ENCODE data around the gene PMM2.
A peak's percentile ranks its signal among the peaks of the same experiment; 100 is the strongest.

Gene PMM2

GRCh38 chr16:8828541-8829165, 31.0 kb downstream of the PMM2 start:
- Histone ChIP-seq H3K4me3 (ENCODE audit: low read depth, low read length, poor library complexity, severe bottlenecking) (no peak overlapping the region), H3K9ac (ENCODE audit: low read length) (no peak overlapping the region), H3K9me3 (ENCODE audit: low read length) (no peaks in the 10 kb centered on the region; the same call in none of the 2 replicates), H3K79me2 (ENCODE audit: insufficient read depth, low read length) (no peaks in the 10 kb centered on the region), H4K20me1 (ENCODE audit: insufficient read depth, low read length) (no peaks in the 10 kb centered on the region), H2AFZ (ENCODE audit: low read length) (no peak overlapping the region), H3K4me2 (ENCODE audit: low read length) (no peak overlapping the region), H3K36me3 (ENCODE audit: insufficient read depth, low read length) (peaks cover 71% of the 10 kb centered on the region), H3K4me1 (ENCODE audit: insufficient read depth, low read length, severe bottlenecking) (peaks cover 17% of the 10 kb centered on the region), H3K27me3 (ENCODE audit: insufficient read depth, low read length) (no peaks in the 10 kb centered on the region), H3K9me2 (ENCODE audit: low read depth, low read length) (no peaks in the 10 kb centered on the region), H3K27ac (ENCODE audit: low read depth, low read length, poor library complexity, severe bottlenecking) (no peak overlapping the region), H3F3A (ENCODE audit: insufficient read depth, low read length) (no peaks in the 10 kb centered on the region)
- TF ChIP-seq EZH2 (IDR thresholded peaks at IDR 0.05; ENCODE audit: borderline replicate concordance, low read length), result no peak
- no peak for TF ChIP-seq CTCF (IDR thresholded peaks at IDR 0.05; ENCODE audit: low read length)

DNA sequence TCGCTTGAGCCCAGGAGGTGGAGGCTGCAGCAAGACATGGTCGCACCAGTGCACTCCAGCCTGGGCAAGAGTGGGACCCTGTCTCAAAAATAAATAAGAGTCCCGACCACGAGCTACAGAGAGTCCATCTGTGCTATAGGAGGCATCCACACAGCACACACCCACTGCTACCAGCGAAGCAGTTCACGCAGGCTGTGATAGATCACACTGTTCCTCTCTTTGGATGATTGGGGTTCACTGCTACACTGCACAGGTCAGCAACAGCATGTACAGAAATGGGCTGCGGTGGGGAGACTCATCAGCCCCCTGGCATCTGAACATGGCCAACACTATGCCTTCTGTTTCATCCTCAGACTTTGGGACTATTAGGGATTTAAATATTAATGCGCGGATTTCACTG, 33.8 kb downstream of the PMM2 start:
- Histone ChIP-seq H3K9ac (ENCODE audit: low read length) (no peak overlapping the region; the same call in 1 of the 2 replicates), H3K4me2 (ENCODE audit: low read length) (peak overlapping the region; percentile 55), H4K20me1 (ENCODE audit: insufficient read depth, low read length) (no peaks in the 10 kb centered on the region), H3K36me3 (ENCODE audit: insufficient read depth, low read length) (peaks cover 54% of the 10 kb centered on the region), H2AFZ (ENCODE audit: low read length) (no peak overlapping the region), H3K79me2 (ENCODE audit: insufficient read depth, low read length) (no peaks in the 10 kb centered on the region), H3K4me3 (ENCODE audit: low read depth, low read length, poor library complexity, severe bottlenecking) (peak overlapping the region; percentile 23), H3K9me3 (ENCODE audit: low read length) (no peaks in the 10 kb centered on the region), H3K9me2 (ENCODE audit: low read depth, low read length) (no peaks in the 10 kb centered on the region), H3K27ac (ENCODE audit: low read depth, low read length, poor library complexity, severe bottlenecking) (peak overlapping the region; percentile 75), H3K27me3 (ENCODE audit: insufficient read depth, low read length) (no peaks in the 10 kb centered on the region), H3K4me1 (ENCODE audit: insufficient read depth, low read length, severe bottlenecking) (peaks cover 17% of the 10 kb centered on the region), H3F3A (ENCODE audit: insufficient read depth, low read length) (no peaks in the 10 kb centered on the region)
- no peak for TF ChIP-seq CTCF (IDR thresholded peaks at IDR 0.05; ENCODE audit: low read length)
- TF ChIP-seq EZH2 (IDR thresholded peaks at IDR 0.05; ENCODE audit: borderline replicate concordance, low read length), result no peak

GRCh38 chr16:8831871-8832716, 34.5 kb downstream of the PMM2 start:
- no peaks in the 10 kb centered on the region for H3K9me3 ChIP-seq (ENCODE audit: low read length)
- H3K79me2 ChIP-seq (ENCODE audit: insufficient read depth, low read length), result no peaks in the 10 kb centered on the region
- no peaks in the 10 kb centered on the region for H3K27me3 ChIP-seq (ENCODE audit: insufficient read depth, low read length)
- H3K9me2 ChIP-seq (ENCODE audit: low read depth, low read length), result no peaks in the 10 kb centered on the region
- no peaks in the 10 kb centered on the region for H4K20me1 ChIP-seq (ENCODE audit: insufficient read depth, low read length)
- no peak overlapping the region for H2AFZ ChIP-seq (ENCODE audit: low read length)
- H3F3A ChIP-seq (ENCODE audit: insufficient read depth, low read length), result no peaks in the 10 kb centered on the region
- TF ChIP-seq CTCF (IDR thresholded peaks at IDR 0.05; ENCODE audit: low read length), result no peak
- no peak for TF ChIP-seq EZH2 (IDR thresholded peaks at IDR 0.05; ENCODE audit: borderline replicate concordance, low read length)
- H3K4me3 ChIP-seq (ENCODE audit: low read depth, low read length, poor library complexity, severe bottlenecking), result peak overlapping the region; percentile 23
- peaks cover 17% of the 10 kb centered on the region for H3K4me1 ChIP-seq (ENCODE audit: insufficient read depth, low read length, severe bottlenecking)
- peaks cover 48% of the 10 kb centered on the region for H3K36me3 ChIP-seq (ENCODE audit: insufficient read depth, low read length)
- peak overlapping the region; percentile 55 for H3K4me2 ChIP-seq (ENCODE audit: low read length)
- H3K27ac ChIP-seq (ENCODE audit: low read depth, low read length, poor library complexity, severe bottlenecking), result peak overlapping the region; percentile 75
- peak overlapping the region; percentile 43; the same call in 1 of the 2 replicates for H3K9ac ChIP-seq (ENCODE audit: low read length)

Data from OCI-LY1 (cell line).